ENCODE results near the gene HACL1. TPM values are rescaled to one million over a fixed set of nuclear protein-coding genes. Genes with fewer than 3 reads are reported as not detected.

Gene HACL1
- total and polyA plus RNA-seq, 2 donors (not counting 1 experiment from before 2014, with no cell fraction given), result 20.8 to 38.7 TPM

- no peak overlapping the region for H3K9ac ChIP-seq (ENCODE audit: low read length)
- H3K36me3 ChIP-seq (replicated peaks in 1 of 2; ENCODE audit: control extremely low read depth in 1 of 2, control insufficient read depth in 1 of 2, extremely low read depth in 1 of 2, insufficient read depth in 2 of 2, low read length in 1 of 2), result no peaks in the 10 kb centered on the region
- no peaks in the 10 kb centered on the region for H3K4me1 Mint-ChIP-seq
- H3K4me3 Mint-ChIP-seq, result no peak overlapping the region
- no peaks in the 10 kb centered on the region for H3K27me3 Mint-ChIP-seq
- no peaks in the 10 kb centered on the region for H3K4me1 ChIP-seq (ENCODE audit: control insufficient read depth in 2 of 2, insufficient read depth in 2 of 2, low read length in 2 of 2)
- ATAC-seq (ENCODE audit: low read depth) (no peak), DNase-seq (no peak)
- 98% methylated on average over 6 of the region's 7 CpGs for WGBS (ENCODE audit: insufficient coverage)
- ChIA-PET CTCF (no interaction called here), POLR2A (no interaction called here)
- intact Hi-C loops (cut with micrococcal nuclease), result no loop called here
- no peak for TF ChIP-seq EZH2 (IDR thresholded peaks at IDR 0.05; ENCODE audit: borderline replicate concordance, insufficient read depth, low read depth, low read length, poor library complexity, severe bottlenecking)
- no peak for TF ChIP-seq CTCF (IDR thresholded peaks at IDR 0.05)
- no peak overlapping the region for H3K4me2 ChIP-seq (replicated peaks; ENCODE audit: low read depth, low read length, poor library complexity, severe bottlenecking)
- no peaks in the 10 kb centered on the region for H3K27me3 ChIP-seq (replicated peaks in 1 of 4; ENCODE audit: control extremely low read depth in 1 of 4, control insufficient read depth in 3 of 4, insufficient read depth in 4 of 4, low read length in 3 of 4)
- H3K79me2 ChIP-seq (ENCODE audit: control insufficient read depth, insufficient read depth, low read length), result no peaks in the 10 kb centered on the region
- no peaks in the 10 kb centered on the region for H3K9me3 Mint-ChIP-seq (ENCODE audit: insufficient read depth)
- no peak overlapping the region for H3K27ac Mint-ChIP-seq
- no peaks in the 10 kb centered on the region for H3K9me3 ChIP-seq (ENCODE audit: control extremely low read depth in 1 of 3, control insufficient read depth in 2 of 3, insufficient read depth in 1 of 3, low read length in 2 of 3)
- H4K20me1 ChIP-seq (ENCODE audit: control insufficient read depth, insufficient read depth, low read length, poor library complexity, severe bottlenecking), result no peaks in the 10 kb centered on the region
- H3K27ac ChIP-seq (ENCODE audit: low read length in 2 of 2), result no peak overlapping the region
- no peak overlapping the region for H2AFZ ChIP-seq (ENCODE audit: insufficient read depth, low read depth, low read length, poor library complexity, severe bottlenecking)
- no peak overlapping the region for H3K4me3 ChIP-seq (ENCODE audit: control extremely low read depth in 1 of 5, extremely low read depth in 1 of 5, insufficient read depth in 1 of 5, low read depth in 2 of 5, low read length in 4 of 5)
These were observed 88.3 kb downstream of the HACL1 start for GRCh38 chr3:15513116-15513515.

- 23% methylated on average over 9 of the region's 10 CpGs for WGBS (ENCODE audit: insufficient coverage)
- no peaks in the 10 kb centered on the region for H3K36me3 ChIP-seq (replicated peaks in 1 of 2; ENCODE audit: control extremely low read depth in 1 of 2, control insufficient read depth in 1 of 2, extremely low read depth in 1 of 2, insufficient read depth in 2 of 2, low read length in 1 of 2)
- ChIA-PET POLR2A (no interaction called here), CTCF (interaction anchor here (1.2 kb wide), 1 partner anchor 35 kb away, joined by 4 read pairs; no protein-coding TSS in a partner anchor)
- H2AFZ ChIP-seq (ENCODE audit: insufficient read depth, low read depth, low read length, poor library complexity, severe bottlenecking), result no peak overlapping the region
- intact Hi-C loops (cut with micrococcal nuclease), result no loop called here
- H3K9ac ChIP-seq (ENCODE audit: low read length), result no peak overlapping the region
- no peaks in the 10 kb centered on the region for H3K27me3 Mint-ChIP-seq
- no peaks in the 10 kb centered on the region for H3K4me1 Mint-ChIP-seq
- no peak overlapping the region for H3K4me3 ChIP-seq (ENCODE audit: control extremely low read depth in 1 of 5, extremely low read depth in 1 of 5, insufficient read depth in 1 of 5, low read depth in 2 of 5, low read length in 4 of 5)
- H3K27ac ChIP-seq (ENCODE audit: low read length in 2 of 2), result no peak overlapping the region
- H3K79me2 ChIP-seq (ENCODE audit: control insufficient read depth, insufficient read depth, low read length), result no peaks in the 10 kb centered on the region
- H3K4me1 ChIP-seq (ENCODE audit: control insufficient read depth in 2 of 2, insufficient read depth in 2 of 2, low read length in 2 of 2), result no peaks in the 10 kb centered on the region
- no peak overlapping the region for H3K27ac Mint-ChIP-seq
- no peaks in the 10 kb centered on the region for H3K9me3 Mint-ChIP-seq (ENCODE audit: insufficient read depth)
- no peak for TF ChIP-seq CTCF (IDR thresholded peaks at IDR 0.05)
- TF ChIP-seq EZH2 (IDR thresholded peaks at IDR 0.05; ENCODE audit: borderline replicate concordance, insufficient read depth, low read depth, low read length, poor library complexity, severe bottlenecking), result no peak
- no peak for DNase-seq
- H3K9me3 ChIP-seq (ENCODE audit: control extremely low read depth in 1 of 3, control insufficient read depth in 2 of 3, insufficient read depth in 1 of 3, low read length in 2 of 3), result no peaks in the 10 kb centered on the region
- no peak overlapping the region for H3K4me2 ChIP-seq (replicated peaks; ENCODE audit: low read depth, low read length, poor library complexity, severe bottlenecking)
- H3K27me3 ChIP-seq (replicated peaks in 1 of 4; ENCODE audit: control extremely low read depth in 1 of 4, control insufficient read depth in 3 of 4, insufficient read depth in 4 of 4, low read length in 3 of 4), result no peaks in the 10 kb centered on the region
- no peak overlapping the region for H3K4me3 Mint-ChIP-seq
- no peak for ATAC-seq (ENCODE audit: low read depth)
- H4K20me1 ChIP-seq (ENCODE audit: control insufficient read depth, insufficient read depth, low read length, poor library complexity, severe bottlenecking), result no peaks in the 10 kb centered on the region
These were observed 89.2 kb downstream of the HACL1 start for GRCh38 chr3:15512166-15512565.

Measured in B cell (primary cell).